H1 (cell line): ENCODE measurements around the gene MFSD6L. TPM values are rescaled to one million over a fixed set of nuclear protein-coding genes. Genes with fewer than 3 reads are reported as not detected.

Source experiments
- RFX5 ChIP-seq: IDR thresholded peaks from 2 replicates; pipeline ENCODE4 v1.6.1; 2011; ENCODE audit warnings: low read depth, low read length, improper control_type of control experiment, borderline replicate concordance
- SRF ChIP-seq: IDR thresholded peaks from 2 replicates; pipeline ENCODE4 v1.6.1; 2011; ENCODE audit warnings: mild to moderate bottlenecking, low read depth, low read length, moderate library complexity
- SUZ12 ChIP-seq: fragments of 200-600 bp; sonication (generic); IDR thresholded peaks from 2 replicates; pipeline ENCODE4 v1.6.1; 2012; ENCODE audit warnings: mild to moderate bottlenecking, inconsistent platforms, low read length, moderate library complexity, mixed read lengths
- TAF7 ChIP-seq: optimal IDR thresholded peaks from 2 replicates; pipeline ENCODE3; 2011; ENCODE audit warnings: low read depth, mild to moderate bottlenecking, inconsistent platforms, low read length, moderate library complexity, borderline replicate concordance
- polyA plus RNA-seq, 7 experiments: library from polyadenylated mRNA; depleted of rRNA in 3 of 7; stranded (reverse) in 5 of 7; unstranded in 2 of 7; fragments of >200 nt in 5 of 7; fragments of 200-250 nt in 2 of 7; gene quantifications; 1 replicate in 5 of 7; 2 replicates in 1 of 7; 4 replicates in 1 of 7; pipeline versions ENCODE4 v1.2.1 to v1.2.3, GENCODE V29; 2011 to 2013; ENCODE audit warnings: missing spikeins in 2 of 7, mixed read lengths in 2 of 7
- total RNA-seq: library from RNA; stranded (reverse); fragmentation: NEBNext Ultra II Directional; extraction: Animal tissue kit (Norgen Biotek cat#: 25700); gene quantifications from 2 replicates; pipeline ENCODE4 v1.2.1, GENCODE V29; 2021
- TF ChIP-seq, protein P1 (sequence below): IDR thresholded peaks from 2 replicates; pipeline ENCODE4 v1.6.1; 2012; ENCODE audit warnings: low read length, inconsistent platforms
- TF ChIP-seq, protein P2 (sequence below): fragments of 300-600 bp; sonication (generic); IDR thresholded peaks from 2 replicates; pipeline ENCODE4 v1.7.1; 2012; ENCODE audit warnings: low read length, moderate library complexity, mild to moderate bottlenecking, inconsistent platforms; ENCODE audit not compliant: insufficient replicate concordance
- TF ChIP-seq, protein P3 (sequence below): IDR thresholded peaks from 2 replicates; pipeline ENCODE4 v1.6.1; 2011; ENCODE audit warnings: low read depth, mild to moderate bottlenecking, low read length; ENCODE audit not compliant: insufficient read depth
- TF ChIP-seq, protein P4 (sequence below): IDR thresholded peaks from 2 replicates; pipeline ENCODE4 v1.6.1; 2012; ENCODE audit warnings: inconsistent platforms

The MFSD6L gene
- total and polyA plus RNA-seq, 2 of the 8 experiments (the other 6 are each of a cell fraction or from before 2014, with no cell fraction given) = 2.6 to 2.7 TPM

DNA sequence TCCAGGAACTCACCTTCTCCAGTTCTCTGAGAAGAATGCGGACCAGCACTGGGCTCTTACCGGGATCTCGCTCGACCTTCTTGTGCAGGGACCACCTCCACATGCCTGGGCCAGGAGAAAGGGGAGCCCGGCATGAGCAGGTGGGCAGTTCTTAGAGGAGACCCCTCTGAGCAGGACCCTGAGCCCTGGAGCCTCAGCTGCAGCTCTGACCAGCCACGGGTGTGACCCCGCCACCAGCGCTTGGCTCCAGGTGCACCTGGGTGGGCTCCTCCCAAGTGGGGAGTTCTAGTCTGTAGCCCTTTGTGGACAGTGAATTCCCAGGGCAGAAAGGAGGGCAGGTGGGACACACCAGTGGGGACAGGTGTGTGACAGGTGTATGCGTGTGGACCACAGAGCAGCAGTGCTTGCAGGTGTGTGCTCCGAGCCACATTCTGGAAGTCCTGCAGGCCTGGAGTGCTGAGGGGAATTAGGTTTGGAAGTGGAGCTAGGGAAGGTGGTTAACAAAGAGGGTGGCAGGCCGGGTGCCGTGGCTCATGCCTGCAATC is 39.5 kb upstream of the MFSD6L start (continued):
- TF ChIP-seq, protein P1, sequence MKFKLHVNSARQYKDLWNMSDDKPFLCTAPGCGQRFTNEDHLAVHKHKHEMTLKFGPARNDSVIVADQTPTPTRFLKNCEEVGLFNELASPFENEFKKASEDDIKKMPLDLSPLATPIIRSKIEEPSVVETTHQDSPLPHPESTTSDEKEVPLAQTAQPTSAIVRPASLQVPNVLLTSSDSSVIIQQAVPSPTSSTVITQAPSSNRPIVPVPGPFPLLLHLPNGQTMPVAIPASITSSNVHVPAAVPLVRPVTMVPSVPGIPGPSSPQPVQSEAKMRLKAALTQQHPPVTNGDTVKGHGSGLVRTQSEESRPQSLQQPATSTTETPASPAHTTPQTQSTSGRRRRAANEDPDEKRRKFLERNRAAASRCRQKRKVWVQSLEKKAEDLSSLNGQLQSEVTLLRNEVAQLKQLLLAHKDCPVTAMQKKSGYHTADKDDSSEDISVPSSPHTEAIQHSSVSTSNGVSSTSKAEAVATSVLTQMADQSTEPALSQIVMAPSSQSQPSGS = no peak
- TF ChIP-seq TAF7 (no peak), SUZ12 (no peak), SRF (no peak), RFX5 (no peak)
- TF ChIP-seq, protein P2, sequence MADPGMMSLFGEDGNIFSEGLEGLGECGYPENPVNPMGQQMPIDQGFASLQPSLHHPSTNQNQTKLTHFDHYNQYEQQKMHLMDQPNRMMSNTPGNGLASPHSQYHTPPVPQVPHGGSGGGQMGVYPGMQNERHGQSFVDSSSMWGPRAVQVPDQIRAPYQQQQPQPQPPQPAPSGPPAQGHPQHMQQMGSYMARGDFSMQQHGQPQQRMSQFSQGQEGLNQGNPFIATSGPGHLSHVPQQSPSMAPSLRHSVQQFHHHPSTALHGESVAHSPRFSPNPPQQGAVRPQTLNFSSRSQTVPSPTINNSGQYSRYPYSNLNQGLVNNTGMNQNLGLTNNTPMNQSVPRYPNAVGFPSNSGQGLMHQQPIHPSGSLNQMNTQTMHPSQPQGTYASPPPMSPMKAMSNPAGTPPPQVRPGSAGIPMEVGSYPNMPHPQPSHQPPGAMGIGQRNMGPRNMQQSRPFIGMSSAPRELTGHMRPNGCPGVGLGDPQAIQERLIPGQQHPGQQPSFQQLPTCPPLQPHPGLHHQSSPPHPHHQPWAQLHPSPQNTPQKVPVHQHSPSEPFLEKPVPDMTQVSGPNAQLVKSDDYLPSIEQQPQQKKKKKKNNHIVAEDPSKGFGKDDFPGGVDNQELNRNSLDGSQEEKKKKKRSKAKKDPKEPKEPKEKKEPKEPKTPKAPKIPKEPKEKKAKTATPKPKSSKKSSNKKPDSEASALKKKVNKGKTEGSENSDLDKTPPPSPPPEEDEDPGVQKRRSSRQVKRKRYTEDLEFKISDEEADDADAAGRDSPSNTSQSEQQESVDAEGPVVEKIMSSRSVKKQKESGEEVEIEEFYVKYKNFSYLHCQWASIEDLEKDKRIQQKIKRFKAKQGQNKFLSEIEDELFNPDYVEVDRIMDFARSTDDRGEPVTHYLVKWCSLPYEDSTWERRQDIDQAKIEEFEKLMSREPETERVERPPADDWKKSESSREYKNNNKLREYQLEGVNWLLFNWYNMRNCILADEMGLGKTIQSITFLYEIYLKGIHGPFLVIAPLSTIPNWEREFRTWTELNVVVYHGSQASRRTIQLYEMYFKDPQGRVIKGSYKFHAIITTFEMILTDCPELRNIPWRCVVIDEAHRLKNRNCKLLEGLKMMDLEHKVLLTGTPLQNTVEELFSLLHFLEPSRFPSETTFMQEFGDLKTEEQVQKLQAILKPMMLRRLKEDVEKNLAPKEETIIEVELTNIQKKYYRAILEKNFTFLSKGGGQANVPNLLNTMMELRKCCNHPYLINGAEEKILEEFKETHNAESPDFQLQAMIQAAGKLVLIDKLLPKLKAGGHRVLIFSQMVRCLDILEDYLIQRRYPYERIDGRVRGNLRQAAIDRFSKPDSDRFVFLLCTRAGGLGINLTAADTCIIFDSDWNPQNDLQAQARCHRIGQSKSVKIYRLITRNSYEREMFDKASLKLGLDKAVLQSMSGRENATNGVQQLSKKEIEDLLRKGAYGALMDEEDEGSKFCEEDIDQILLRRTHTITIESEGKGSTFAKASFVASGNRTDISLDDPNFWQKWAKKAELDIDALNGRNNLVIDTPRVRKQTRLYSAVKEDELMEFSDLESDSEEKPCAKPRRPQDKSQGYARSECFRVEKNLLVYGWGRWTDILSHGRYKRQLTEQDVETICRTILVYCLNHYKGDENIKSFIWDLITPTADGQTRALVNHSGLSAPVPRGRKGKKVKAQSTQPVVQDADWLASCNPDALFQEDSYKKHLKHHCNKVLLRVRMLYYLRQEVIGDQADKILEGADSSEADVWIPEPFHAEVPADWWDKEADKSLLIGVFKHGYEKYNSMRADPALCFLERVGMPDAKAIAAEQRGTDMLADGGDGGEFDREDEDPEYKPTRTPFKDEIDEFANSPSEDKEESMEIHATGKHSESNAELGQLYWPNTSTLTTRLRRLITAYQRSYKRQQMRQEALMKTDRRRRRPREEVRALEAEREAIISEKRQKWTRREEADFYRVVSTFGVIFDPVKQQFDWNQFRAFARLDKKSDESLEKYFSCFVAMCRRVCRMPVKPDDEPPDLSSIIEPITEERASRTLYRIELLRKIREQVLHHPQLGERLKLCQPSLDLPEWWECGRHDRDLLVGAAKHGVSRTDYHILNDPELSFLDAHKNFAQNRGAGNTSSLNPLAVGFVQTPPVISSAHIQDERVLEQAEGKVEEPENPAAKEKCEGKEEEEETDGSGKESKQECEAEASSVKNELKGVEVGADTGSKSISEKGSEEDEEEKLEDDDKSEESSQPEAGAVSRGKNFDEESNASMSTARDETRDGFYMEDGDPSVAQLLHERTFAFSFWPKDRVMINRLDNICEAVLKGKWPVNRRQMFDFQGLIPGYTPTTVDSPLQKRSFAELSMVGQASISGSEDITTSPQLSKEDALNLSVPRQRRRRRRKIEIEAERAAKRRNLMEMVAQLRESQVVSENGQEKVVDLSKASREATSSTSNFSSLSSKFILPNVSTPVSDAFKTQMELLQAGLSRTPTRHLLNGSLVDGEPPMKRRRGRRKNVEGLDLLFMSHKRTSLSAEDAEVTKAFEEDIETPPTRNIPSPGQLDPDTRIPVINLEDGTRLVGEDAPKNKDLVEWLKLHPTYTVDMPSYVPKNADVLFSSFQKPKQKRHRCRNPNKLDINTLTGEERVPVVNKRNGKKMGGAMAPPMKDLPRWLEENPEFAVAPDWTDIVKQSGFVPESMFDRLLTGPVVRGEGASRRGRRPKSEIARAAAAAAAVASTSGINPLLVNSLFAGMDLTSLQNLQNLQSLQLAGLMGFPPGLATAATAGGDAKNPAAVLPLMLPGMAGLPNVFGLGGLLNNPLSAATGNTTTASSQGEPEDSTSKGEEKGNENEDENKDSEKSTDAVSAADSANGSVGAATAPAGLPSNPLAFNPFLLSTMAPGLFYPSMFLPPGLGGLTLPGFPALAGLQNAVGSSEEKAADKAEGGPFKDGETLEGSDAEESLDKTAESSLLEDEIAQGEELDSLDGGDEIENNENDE = no peak
- TF ChIP-seq, protein P3, sequence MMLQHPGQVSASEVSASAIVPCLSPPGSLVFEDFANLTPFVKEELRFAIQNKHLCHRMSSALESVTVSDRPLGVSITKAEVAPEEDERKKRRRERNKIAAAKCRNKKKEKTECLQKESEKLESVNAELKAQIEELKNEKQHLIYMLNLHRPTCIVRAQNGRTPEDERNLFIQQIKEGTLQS = no peak
- TF ChIP-seq, protein P4, sequence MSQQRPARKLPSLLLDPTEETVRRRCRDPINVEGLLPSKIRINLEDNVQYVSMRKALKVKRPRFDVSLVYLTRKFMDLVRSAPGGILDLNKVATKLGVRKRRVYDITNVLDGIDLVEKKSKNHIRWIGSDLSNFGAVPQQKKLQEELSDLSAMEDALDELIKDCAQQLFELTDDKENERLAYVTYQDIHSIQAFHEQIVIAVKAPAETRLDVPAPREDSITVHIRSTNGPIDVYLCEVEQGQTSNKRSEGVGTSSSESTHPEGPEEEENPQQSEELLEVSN = no peak
